Testis (tissue), 5 donors: Measurements from ENCODE around the gene RBM41. TPM values are rescaled to one million over a fixed set of nuclear protein-coding genes. Genes with fewer than 3 reads are reported as not detected.
A peak's percentile ranks its signal among the peaks of the same experiment; 100 is the strongest.
"Not testable (repeated sequence)": the region's sequence is repeated elsewhere in the genome, so short reads cannot be mapped to it uniquely, and the experiment has no call there.

Experiments used
- DNase-seq: peaks from one replicate; pipeline ENCODE4 v3.0.0-alpha.2; 2019
- H3K27ac ChIP-seq, 2 donors: fragments of 200-600 bp; sonication (generic); one replicate each; pipeline ENCODE4 v1.5.1; 2019
- H3K27me3 ChIP-seq: fragments of 200-600 bp; sonication (generic); one replicate; pipeline ENCODE4 v1.5.1; 2019
- H3K36me3 ChIP-seq: fragments of 200-600 bp; sonication (generic); one replicate; pipeline ENCODE4 v1.5.1; 2017; ENCODE audit warnings: low read depth; ENCODE audit errors: missing control alignments
- H3K4me1 ChIP-seq: fragments of 200-600 bp; sonication (generic); one replicate; pipeline ENCODE4 v1.5.1; 2019
- H3K4me3 ChIP-seq, 2 donors: fragments of 200-600 bp; sonication (generic); one replicate each; pipeline ENCODE4 v1.5.1; 2017 to 2019
- H3K9me3 ChIP-seq: fragments of 200-600 bp; sonication (generic); one replicate; pipeline ENCODE4 v1.5.1; 2017
- POLR2A ChIP-seq: fragments of 450-650 bp; IDR thresholded peaks from one replicate; pipeline ENCODE4 v1.6.1; 2017; ENCODE audit warnings: antibody characterized with exemption, mild to moderate bottlenecking, moderate library complexity
- WGBS, 2 donors: methylation state at CpG; one replicate each; pipeline ENCODE4 v1.1.5; 2018; 5-methylcytosine and 5-hydroxymethylcytosine counted together
- intact Hi-C: fragments of 100-400 bp; cut with DNase I; formaldehyde crosslinking; loops from one replicate; pipeline ENCODE4 v1.15.1; 2023; ENCODE audit warnings: low total_unique reads
- long read RNA-seq, 2 donors: transcript quantifications; one replicate each; lab custom pipeline, GENCODE V29; 2026
- polyA plus RNA-seq: library from polyadenylated mRNA; stranded (reverse); fragments of 350-450 nt; fragmentation: Illumina TruSeq; extraction: RNeasy Lipid Tissue Mini Kit (QIAGEN cat#74804); gene quantifications from one replicate; pipeline ENCODE4 v1.2.3, GENCODE V29; 2014; ENCODE audit warnings: low read depth, low replicate concordance; ENCODE audit not compliant: insufficient read depth
- total RNA-seq, 2 donors: library from RNA; depleted of rRNA; stranded (reverse); fragments of >200 nt; gene quantifications; one replicate each; pipeline ENCODE4 v1.2.3, GENCODE V29; 2016
- TF ChIP-seq, protein P1 (sequence below), 3 experiments: fragments of 450-650 bp in 2 of 3; fragments of 200-600 bp in 1 of 3; sonication (generic) in 1 of 3; IDR thresholded peaks; one replicate each; pipeline ENCODE4 v1.5.1; 2016 to 2019; ENCODE audit warnings: antibody characterized with exemption in 3 of 3, mild to moderate bottlenecking in 2 of 3, moderate library complexity in 1 of 3

The RBM41 gene
- total RNA-seq (10 to 100 TPM; 24.7 to 41.2 TPM), polyA plus RNA-seq (7.0 TPM)
- long read RNA-seq, donor 1, partial matches to known transcripts, result 0 of 1 reads
- long read RNA-seq, donor 1, other reads (novel, unspliced or antisense), result 0 of 1 reads
- long read RNA-seq, donor 2, result 0 reads

DNA sequence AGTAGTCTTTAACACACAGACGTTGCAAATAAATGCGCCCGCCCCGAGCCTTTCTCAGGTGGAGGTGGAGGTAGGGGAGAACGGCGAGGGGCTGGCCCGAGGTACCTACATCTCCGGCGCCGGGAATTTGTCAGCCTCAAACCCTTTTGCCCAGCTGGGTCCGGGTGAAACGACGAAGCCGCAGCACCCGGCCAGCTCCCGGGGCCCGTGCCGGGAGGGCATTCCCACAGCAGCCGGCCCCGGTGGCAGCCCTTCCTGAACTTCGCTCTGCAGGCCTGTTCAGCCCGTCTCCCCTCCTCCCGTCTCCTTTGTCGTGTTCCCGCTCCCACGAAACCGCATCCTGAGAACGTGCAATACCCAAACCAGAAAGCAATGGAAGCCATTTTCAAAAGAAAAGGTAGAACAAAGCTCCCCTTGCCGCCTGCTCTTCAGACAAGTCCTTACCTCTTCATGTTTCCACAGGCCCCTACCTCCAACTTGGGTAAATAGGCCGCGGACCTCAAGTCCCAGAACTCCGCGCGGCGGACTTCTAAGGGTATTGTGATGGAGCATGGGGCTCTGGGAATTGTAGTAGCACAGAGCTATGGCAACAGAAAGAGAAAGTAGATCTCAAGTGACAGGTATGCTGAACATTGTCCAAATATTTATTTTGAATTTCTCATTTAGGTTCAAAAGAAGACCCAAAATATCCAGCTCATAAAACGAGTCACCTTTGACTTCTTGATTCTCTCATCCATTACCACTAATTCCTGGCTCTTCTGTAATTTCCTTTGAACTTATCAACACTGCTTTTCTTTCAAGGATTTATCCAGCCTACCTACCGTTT lies at the start of gene RBM41:
Gene RBM41, minus strand, starts transcription at position 501 of the 826 bp plus-strand sequence. Its CDS starts 49 bp downstream, at position 452.
- 0 to 1% methylated on average over 8 to 15 of the region's 37 CpGs for WGBS, 2 donors
- H3K27ac ChIP-seq, result peak within 1 kb of the TSS in 1 of 2 donors; percentile 50
- no peaks in the 10 kb centered on the region for H3K4me1 ChIP-seq
- intact Hi-C loops, result no loop called here
- TF ChIP-seq, protein P1, sequence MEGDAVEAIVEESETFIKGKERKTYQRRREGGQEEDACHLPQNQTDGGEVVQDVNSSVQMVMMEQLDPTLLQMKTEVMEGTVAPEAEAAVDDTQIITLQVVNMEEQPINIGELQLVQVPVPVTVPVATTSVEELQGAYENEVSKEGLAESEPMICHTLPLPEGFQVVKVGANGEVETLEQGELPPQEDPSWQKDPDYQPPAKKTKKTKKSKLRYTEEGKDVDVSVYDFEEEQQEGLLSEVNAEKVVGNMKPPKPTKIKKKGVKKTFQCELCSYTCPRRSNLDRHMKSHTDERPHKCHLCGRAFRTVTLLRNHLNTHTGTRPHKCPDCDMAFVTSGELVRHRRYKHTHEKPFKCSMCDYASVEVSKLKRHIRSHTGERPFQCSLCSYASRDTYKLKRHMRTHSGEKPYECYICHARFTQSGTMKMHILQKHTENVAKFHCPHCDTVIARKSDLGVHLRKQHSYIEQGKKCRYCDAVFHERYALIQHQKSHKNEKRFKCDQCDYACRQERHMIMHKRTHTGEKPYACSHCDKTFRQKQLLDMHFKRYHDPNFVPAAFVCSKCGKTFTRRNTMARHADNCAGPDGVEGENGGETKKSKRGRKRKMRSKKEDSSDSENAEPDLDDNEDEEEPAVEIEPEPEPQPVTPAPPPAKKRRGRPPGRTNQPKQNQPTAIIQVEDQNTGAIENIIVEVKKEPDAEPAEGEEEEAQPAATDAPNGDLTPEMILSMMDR (IDR thresholded peaks at IDR 0.05), result no peak
- no peak for TF ChIP-seq POLR2A
- peak within 1 kb of the TSS; percentile 55 to 73 for H3K4me3 ChIP-seq
- H3K9me3 ChIP-seq, result no peaks in the 10 kb centered on the region
- no peaks in the 10 kb centered on the region for H3K36me3 ChIP-seq
- H3K27me3 ChIP-seq, result no peaks in the 10 kb centered on the region
- peak; percentile 91 for DNase-seq

DNA sequence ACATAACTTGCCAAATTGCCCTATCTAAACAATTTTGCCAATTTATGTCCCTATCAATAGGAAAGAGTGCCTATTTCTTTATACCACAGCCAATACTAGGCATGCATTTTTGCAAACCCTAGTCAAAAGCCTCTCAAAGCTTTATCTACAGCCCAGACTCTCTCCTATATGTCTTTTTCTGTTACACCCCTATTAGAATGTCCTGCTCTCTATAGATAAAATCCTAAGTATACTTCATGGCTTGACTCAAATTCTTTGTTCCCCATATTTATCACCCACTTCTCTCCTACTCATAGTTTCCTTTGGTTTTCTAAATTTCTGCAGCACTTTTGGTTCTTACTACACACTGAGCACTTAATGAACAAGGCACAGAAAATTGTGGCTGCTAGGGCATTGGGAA lies 49.6 kb upstream of the RBM41 start:
- no peaks in the 10 kb centered on the region for H3K27me3 ChIP-seq
- no peaks in the 10 kb centered on the region for H3K4me1 ChIP-seq
- no peak overlapping the region for H3K4me3 ChIP-seq
- no peak overlapping the region for H3K27ac ChIP-seq
- TF ChIP-seq, protein P1 (IDR thresholded peaks at IDR 0.05), result no peak
- no peak for TF ChIP-seq POLR2A
- H3K9me3 ChIP-seq, result no peaks in the 10 kb centered on the region
- intact Hi-C loops, result no loop called here
- DNase-seq, result no peak
- no peaks in the 10 kb centered on the region for H3K36me3 ChIP-seq

- H3K4me1 ChIP-seq, result no peaks in the 10 kb centered on the region
- no peaks in the 10 kb centered on the region for H3K36me3 ChIP-seq
- intact Hi-C loops, result no loop called here
- H3K27me3 ChIP-seq, result no peaks in the 10 kb centered on the region
- no peak for TF ChIP-seq POLR2A
- TF ChIP-seq, protein P1 (IDR thresholded peaks at IDR 0.05), result no peak
- H3K4me3 ChIP-seq, result no peak overlapping the region
- 92 to 94% methylated on average over 3 of the region's 3 CpGs for WGBS, 2 donors
- H3K27ac ChIP-seq, result no peak overlapping the region
- no peaks in the 10 kb centered on the region for H3K9me3 ChIP-seq
- DNase-seq, result no peak
Measured at GRCh38 chrX:107167163-107167921, 48.7 kb upstream of the RBM41 start.

DNA sequence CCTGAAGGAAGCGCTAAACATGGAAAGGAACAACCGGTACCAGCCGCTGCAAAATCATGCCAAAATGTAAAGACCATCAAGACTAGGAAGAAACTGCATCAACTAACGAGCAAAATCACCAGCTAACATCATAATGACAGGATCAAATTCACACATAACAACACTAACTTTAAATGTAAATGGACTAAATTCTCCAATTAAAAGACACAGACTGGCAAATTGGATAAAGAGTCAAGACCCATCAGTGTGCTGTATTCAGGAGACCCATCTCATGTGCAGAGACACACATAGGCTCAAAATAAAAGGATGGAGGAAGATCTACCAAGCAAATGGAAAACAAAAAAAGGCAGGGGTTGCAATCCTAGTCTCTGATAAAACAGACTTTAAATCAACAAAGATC lies 39.0 kb upstream of the RBM41 start:
- H3K9me3 ChIP-seq, H3K27ac ChIP-seq, H3K4me1 ChIP-seq, H3K4me3 ChIP-seq, intact Hi-C loops, DNase-seq, H3K27me3 ChIP-seq, H3K36me3 ChIP-seq: not testable (repeated sequence)
- WGBS, 2 donors, result no CpG with 5 or more reads among the region's 4 CpGs

GRCh38 chrX:107155621-107156430 lies 37.2 kb upstream of the RBM41 start:
- 49 to 56% methylated on average over 16 to 26 of the region's 32 CpGs for WGBS, 2 donors
- DNase-seq, intact Hi-C loops, H3K27ac ChIP-seq, H3K4me1 ChIP-seq, H3K4me3 ChIP-seq, H3K36me3 ChIP-seq, H3K27me3 ChIP-seq, H3K9me3 ChIP-seq: not testable (repeated sequence)
